ENCODE measurements around the gene GHR.
A peak's percentile ranks its signal among the peaks of the same experiment; 100 is the strongest.

The GHR gene

GRCh38 chr5:42462083-42462482 lies 38.8 kb downstream of the GHR start:
- DNase-seq (ENCODE audit: low spot score) = no peak

DNA sequence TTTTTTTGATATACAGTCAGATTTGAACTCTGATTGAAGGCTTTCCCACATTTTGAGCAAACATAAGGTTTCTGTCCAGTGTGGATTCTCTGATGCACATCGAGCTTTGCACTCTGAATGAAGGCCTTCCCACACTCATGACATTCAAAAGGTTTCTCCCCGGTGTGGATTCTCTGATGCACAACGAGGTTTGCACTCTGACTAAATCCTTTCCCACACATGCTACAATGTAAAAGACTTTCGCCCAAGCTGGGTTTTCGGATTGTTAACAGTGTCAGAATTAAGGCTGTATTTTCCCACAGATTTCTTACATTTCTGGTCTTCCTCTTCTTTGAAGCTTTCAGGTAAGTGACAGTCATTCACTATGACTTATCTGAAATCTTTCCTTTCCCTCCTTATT lies 44.3 kb downstream of the GHR start:
- no peak for DNase-seq (ENCODE audit: low spot score)

- no peak for DNase-seq (ENCODE audit: low spot score)
Measured at GRCh38 chr5:42467981-42468524, 44.8 kb downstream of the GHR start.

DNA sequence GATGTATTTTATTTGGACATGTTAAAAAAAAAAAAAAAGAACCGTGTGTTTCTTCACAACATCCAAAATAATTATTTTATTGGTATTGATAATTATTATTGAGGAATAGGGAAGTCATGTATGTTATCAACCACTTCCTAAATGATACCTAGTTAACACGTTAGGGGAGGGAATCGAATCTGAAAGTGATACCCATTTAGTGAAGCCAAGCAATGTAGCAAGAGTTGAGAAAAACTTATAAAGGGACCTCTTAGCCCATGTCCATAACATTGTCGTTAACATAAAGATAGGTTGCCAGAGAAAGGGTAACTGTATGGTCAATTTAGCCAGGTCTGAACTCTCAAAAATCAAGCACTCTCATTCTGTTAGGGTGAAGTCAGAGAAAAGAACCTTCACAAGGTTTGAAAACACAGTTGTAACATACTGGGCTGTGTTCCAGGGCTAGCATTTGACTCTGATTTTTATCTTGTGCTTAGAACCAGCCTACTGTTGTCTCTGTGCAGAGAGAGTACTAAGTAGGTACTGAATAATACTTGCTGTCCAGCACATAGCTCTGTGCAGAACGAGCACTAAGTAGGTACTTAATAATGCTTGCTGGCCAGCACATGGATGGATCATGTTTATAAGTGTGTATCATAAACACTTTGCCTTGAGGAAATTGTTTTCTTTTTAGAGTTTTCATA lies 60.4 kb downstream of the GHR start:
- DNase-seq (ENCODE audit: low spot score) = no peak

- no peak for DNase-seq (ENCODE audit: low spot score)
Measured at GRCh38 chr5:42487077-42487476, 63.8 kb downstream of the GHR start.

- DNase-seq (ENCODE audit: low spot score) = no peak
Measured at GRCh38 chr5:42487821-42488220, 64.6 kb downstream of the GHR start.

GRCh38 chr5:42490831-42491230 lies 67.6 kb downstream of the GHR start:
- DNase-seq (ENCODE audit: low spot score) = no peak

DNA sequence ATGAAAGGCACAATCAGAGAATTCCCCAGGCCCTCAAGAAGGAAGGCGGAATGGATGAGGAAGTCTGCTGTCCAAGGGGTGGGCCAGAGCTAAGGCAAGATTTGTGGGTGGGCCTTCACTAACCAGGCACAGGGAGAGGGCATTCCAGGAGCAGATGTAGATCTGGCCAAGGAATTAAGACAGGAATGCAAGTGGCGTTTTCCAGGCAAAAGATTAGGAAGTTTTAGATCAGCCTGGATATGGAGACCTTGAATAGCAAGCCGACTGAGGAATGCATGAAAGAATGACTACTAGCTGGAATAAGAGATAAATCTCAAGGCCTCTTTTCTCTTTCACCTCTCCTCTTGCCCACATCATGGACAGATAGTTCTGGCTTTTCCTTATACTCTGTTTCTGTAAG lies 68.5 kb downstream of the GHR start:
- no peak for DNase-seq (ENCODE audit: low spot score)

- no peak for DNase-seq (ENCODE audit: low spot score)
Measured at GRCh38 chr5:42492974-42493373, 69.7 kb downstream of the GHR start.

GRCh38 chr5:42494414-42494813 lies 71.2 kb downstream of the GHR start:
- DNase-seq (ENCODE audit: low spot score) = no peak

DNA sequence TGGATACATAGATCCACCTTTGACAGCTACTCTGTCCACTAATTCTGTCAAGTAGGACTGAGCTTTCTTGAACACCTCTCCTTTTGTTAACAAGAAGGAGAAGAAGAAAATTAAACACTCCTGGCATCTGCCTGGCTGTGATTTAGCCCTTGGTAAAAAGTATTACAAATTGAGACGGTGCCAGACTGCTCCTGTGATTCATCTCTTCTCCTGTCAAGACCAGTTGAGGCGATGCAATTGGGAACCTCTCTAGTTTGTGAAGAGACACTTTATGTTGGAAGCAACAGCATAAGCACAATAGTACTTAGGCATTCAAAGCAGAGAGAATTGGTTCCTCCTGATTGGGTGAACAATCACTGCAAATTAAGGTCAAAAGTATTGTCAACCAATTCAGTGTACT lies 72.7 kb downstream of the GHR start:
- no peak for DNase-seq (ENCODE audit: low spot score)

DNA sequence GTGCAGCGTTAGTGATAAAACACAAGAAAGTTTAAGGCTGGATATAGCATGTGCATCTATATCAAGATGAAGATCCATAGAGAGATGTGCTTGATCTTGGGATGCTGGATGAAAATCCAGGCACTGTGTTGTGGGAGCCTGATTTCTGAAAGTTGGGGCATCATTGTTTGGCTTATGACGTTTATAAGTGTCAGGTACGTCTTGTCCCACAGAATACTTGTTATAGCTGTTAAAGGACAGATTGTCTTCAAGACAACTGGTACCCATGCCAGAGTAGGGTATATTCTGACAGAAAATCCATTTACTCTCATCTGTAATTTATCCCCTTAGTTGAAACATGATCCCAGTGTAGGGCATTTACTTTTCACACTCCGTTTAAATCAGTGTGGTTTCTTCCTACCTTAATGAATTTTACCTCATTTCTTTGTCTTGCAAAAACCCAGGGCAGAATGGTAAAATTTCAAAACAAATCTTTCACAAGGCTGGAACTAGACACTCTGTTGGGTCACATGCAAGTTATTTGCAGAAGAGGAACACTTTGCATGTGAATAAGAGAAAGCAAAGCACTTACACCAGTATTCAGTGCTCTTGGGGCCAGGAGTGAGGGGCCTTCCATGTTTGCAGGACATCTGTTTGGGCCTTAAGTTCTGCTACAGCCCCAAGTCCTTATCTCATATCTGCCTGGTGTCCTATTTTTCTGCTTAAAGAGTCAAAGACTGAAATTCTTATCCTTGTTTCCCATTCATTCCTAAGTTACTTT lies 73.3 kb downstream of the GHR start:
- no peak for DNase-seq (ENCODE audit: low spot score)

- DNase-seq (ENCODE audit: low spot score) = no peak
Measured at GRCh38 chr5:42498000-42498399, 74.8 kb downstream of the GHR start.

DNA sequence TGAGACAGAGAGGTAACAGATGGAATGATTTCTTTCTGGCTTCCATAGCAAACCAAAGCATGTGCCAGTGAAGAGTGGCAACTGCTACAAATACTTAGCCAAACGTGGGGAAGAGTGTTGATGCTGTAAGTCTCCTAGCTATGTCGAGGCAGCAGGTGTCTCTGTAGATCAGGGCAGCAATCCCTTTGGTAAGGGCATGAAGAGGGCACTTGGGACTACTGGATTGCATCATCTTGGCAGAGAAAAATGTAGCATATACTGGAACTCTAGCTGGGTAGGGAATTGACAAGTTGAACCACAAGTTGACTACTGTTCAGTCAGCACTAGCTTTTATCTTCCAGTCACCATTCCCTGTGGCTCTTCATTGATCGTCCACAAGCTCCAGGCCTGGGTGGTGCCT lies 75.8 kb downstream of the GHR start:
- DNase-seq (ENCODE audit: low spot score) = peak; percentile 14

GRCh38 chr5:42500003-42500599 lies 76.9 kb downstream of the GHR start:
- no peak for DNase-seq (ENCODE audit: low spot score)

DNA sequence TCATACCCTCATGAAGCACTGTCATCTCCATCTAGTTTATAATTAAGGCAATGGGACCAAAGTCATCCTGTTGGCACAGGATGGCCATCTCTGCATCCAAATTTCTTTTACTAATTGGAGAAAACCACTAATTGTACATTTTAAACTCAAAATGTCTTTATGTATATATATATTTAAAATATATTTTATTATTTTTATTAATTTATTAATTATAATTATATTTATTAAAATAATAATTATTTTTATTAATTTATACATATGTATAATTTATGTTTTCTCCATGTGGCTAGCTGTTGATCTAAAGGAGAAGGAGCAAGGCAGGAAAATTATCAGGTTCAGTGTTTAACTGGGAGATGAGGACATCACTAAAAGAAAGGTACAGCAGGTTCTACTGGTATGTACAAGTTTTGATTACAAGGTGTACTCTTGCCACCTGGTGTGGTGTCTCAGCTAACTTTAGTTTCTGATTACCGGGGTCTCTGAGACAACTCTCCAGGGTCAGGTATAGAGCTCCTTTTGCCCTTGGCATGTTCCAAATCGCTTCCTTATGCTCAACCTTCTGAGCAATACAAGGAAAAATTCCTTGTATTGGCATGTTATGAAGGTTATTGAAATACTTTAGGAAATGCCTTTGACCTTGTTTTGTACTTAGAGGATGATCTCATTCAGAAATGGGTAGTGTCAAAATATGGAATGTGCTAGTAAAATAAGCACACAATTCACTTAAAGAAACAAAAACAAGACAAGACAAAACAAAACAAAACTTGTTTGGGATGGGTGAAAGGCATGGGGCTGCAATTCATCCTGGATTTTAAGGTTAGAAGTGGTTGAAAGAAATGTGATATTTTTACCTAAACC lies 79.6 kb downstream of the GHR start:
- no peak for DNase-seq (ENCODE audit: low spot score)

- no peak for DNase-seq (ENCODE audit: low spot score)
Measured at GRCh38 chr5:42506662-42507061, 83.4 kb downstream of the GHR start.

- DNase-seq (ENCODE audit: low spot score) = no peak
Measured at GRCh38 chr5:42507451-42508097, 84.3 kb downstream of the GHR start.

GRCh38 chr5:42513246-42513645 lies 90.0 kb downstream of the GHR start:
- no peak for DNase-seq (ENCODE audit: low spot score)

DNA sequence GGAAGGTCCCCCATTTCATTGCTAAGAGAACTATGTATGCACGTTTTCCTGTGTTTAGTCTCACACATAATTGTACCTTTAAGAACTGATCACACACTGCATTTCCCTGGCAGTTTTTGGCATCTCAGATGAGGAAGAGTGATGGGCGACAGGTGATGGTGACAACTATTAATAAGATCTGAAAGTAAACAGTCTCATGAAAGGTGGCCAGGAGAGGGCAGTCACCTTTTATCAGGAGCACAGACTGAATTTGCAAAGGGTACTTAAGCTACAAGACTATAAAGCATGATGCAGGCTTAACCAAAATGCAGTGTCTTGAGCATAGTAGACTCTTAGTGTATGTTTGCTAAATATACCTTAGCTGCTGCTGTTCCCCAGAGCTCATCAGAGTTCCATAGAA lies 91.5 kb downstream of the GHR start:
- DNase-seq (ENCODE audit: low spot score) = no peak

- DNase-seq (ENCODE audit: low spot score) = no peak
Measured at GRCh38 chr5:42515504-42515903, 92.3 kb downstream of the GHR start.

Measured in Ammon's horn (tissue), 1 donor.